Measurements from ENCODE around the gene NR2F6. TPM values are rescaled to one million over a fixed set of nuclear protein-coding genes. Genes with fewer than 3 reads are reported as not detected.

NR2F6 gene
- polyA plus RNA-seq, 1 donor, result 30.0 TPM

DNA sequence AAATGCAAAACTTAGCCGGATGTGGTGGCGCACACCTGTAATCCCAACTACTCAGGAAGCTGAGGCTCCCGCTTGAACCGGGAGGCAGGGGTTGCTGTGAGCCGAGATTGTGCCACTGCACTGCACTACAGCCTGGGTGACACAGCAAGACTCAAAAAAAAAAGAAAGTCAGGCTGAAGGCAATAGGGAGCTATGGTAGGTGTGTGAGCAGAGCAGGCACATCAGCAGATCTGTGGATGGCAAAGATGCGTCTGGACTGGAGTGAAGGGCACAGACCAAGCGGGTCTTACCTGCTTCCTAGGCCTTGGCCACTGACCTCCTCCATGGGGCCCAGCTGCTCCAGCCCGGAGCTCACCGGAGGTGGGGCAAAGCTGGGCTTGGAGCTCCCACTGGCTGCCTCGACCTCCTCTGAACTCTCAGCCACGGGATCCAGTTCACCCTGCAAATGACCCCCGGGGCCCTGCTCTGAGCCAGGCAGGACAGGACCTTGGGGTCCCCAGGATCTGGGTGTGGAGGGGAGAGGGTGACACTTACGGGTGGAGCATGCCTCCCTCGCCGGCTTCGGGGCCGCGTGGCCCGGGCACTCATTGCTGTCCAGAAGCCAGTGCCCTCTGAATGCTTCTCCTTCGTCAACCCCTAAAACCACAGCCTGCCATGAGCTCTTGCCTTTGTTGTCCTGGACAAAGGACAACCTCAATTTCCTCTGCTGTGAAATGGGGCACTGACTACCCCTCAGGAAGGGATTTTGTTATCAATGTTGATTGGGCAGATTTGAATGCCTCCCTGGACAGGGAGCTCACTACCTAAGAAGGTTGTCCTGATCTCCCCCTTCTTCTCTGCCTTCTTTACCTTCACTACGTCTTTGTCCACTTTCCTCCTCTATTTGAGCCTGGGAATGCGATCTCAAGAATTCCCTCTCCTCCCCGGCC lies 18.3 kb upstream of the NR2F6 start:
- no peak for DNase-seq (ENCODE audit: low read depth)

DNA sequence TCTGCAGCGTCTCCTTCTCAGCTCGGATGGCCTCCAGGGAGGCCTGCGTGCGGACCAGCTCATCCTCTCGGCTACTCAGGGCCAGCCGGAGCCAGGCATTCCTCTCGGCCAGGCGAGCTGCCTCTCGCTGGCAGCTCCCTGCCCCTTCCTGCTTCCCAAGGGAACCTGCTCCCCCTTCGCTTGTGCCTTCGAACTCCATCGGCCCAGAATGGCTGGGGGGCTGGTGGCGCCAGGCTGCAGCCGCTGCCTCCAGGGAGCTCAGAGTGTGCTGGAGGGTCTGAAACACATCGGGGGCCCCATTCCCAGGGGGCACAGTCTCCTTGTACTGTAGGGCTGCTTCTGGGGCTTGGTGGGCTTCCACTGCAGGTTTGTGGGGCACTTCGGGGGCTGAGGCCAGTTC lies 16.8 kb upstream of the NR2F6 start:
- no peak for DNase-seq (ENCODE audit: low read depth)

GRCh38 chr19:17260842-17261325 lies 15.2 kb upstream of the NR2F6 start:
- DNase-seq (ENCODE audit: low read depth), result no peak

DNA sequence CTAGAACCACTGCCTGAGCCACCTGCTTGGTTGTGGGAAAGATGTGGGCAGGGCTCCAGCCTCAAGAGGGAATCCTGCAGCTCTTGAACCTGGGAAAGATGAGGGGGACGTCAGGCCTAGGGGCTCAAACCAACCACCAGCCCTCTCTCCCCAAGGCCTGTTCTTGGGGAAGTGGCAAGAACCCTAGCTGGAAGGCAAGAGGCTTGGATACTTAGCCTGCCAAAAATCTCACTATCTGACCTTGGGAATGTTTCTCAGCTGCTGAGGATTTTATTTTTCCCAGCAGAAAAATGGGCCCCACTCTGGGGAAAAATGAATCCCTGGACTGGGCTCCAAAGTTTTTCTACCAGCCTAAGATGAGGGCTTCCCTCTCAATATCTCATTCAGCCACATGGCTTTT lies 14.2 kb upstream of the NR2F6 start:
- no peak for DNase-seq (ENCODE audit: low read depth)

GRCh38 chr19:17259118-17259780 lies 13.5 kb upstream of the NR2F6 start:
- DNase-seq (ENCODE audit: low read depth), result no peak

DNA sequence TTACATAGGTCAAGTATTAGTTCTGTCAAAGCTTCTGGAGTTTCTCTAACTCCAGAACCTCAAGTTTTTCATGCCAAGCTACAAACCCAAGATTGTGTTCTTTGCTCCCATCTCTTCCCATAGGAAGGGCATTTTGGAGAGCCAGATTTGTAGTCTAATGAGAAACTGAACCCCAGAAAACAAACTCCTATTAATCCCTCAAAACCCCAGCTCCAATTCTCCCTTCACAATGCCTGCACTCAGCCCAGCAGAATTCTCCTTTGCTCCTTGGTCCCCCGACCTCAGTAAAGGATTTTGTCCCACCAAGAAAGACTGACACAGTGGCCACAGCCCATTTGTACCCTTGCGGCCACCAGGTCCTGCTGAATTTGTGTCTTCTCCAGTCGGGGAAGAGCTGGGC lies 10.4 kb upstream of the NR2F6 start:
- DNase-seq (ENCODE audit: low read depth), result no peak

DNA sequence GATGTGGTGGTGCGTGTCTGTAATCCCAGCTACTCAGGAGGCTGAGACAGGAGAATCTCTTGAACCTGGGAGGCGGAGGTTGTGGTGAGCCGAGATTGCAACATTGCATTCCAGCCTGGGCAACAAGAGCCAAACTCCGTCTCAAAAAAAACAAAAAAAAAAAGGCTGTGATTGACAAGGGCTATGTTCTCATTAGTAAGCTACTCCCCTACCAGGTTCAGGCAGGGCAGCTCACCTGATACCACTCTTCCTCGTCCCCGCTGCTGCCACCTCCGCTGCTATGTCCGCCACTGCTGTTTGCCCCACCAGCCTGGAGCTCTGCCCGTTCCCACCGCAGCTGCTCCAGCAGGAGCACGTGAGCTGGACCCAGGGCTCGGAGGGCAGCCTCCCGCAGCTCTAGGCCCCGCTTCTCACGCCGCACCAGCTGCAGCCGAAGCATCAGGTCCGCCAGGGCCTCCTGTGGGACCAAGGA lies 9.5 kb upstream of the NR2F6 start:
- no peak for DNase-seq (ENCODE audit: low read depth)

DNA sequence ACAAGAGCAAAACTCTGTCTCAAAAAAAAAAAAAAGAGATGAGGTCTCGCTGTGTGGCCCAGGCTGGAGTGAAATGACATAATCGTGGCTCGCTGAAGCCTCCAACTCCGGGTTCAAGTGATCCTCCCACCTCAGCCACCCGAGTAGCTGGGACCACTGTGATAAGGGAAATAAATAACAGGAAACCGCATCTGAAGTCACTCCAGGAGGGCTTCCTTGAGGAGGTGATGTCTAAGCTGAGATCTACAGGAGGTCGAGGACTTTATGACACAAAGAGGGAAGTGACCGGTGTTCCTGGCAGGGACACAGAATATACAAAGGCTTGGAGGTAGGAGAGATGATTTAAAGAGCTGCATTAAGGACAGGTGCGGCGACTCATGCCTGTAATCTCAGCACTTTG lies 8.9 kb upstream of the NR2F6 start:
- DNase-seq (ENCODE audit: low read depth), result no peak

DNA sequence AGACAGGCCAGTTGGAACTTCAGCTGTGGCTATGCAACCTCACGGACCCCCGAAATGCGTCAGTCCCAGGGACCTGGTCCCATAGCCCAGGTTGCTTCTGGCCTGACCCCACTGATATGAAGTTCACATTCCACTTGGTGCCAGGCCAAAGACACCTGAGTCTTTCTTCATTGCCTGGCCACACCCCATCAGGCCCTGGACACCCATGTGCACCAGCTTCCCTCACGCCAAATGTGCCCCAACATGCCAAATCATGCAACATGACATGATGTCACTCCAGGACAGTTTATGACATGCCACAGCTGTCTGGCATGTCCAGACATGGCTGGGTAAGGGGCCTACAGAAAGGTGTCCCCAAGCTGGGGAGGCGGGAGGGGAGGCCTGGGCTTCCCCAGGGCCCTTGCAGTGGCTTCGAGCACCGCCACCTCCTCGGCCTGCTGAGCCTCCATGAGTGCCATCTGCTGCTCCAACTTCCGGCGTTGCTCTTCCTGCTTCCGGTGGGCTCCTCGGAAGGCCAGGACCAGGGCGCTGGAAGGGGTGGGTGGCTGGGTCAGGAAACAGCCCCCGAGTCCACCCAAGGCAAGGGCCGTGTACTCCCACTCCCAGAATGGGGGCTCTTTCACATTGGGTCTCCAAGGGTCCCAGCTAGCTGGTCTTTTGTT lies 4.3 kb upstream of the NR2F6 start:
- no peak for DNase-seq (ENCODE audit: low read depth)

DNA sequence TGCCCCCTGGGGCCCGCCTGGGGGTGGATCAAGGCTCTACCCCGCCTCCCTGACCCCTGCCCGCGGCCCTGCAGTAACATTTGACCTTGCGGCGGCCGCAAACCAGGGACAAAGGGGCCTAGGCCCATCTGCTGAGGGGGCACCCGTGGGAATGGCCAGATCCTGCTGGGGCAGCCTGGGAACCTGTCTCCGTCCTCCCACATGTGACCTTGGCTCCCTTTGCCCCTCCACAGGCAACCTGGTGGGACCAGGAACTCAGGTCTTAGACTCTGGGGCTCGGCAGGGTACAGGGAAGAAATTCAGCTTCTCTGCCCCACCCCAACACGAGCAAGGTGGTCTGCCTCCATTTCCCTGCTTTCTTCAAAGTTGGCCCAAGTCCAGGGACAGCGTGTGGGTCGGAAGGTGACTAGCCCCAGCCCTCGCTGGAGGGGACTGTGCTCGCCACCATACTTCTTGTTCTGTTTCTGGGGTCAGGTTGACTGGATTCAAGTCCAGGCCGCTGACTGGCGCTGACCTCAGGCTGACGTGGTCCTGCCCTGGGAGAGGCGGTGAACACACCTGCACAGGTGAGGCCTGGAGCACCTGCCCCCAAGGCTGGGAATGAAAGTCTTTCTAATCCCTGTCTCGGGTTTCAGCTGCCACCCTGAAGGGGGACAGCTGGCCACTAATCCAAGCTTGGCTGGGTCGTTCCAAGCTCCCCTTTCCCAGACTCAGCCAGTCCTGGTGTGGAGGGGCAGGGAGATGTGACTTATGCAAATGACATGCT lies 2.5 kb upstream of the NR2F6 start:
- DNase-seq (ENCODE audit: low read depth), result no peak

DNA sequence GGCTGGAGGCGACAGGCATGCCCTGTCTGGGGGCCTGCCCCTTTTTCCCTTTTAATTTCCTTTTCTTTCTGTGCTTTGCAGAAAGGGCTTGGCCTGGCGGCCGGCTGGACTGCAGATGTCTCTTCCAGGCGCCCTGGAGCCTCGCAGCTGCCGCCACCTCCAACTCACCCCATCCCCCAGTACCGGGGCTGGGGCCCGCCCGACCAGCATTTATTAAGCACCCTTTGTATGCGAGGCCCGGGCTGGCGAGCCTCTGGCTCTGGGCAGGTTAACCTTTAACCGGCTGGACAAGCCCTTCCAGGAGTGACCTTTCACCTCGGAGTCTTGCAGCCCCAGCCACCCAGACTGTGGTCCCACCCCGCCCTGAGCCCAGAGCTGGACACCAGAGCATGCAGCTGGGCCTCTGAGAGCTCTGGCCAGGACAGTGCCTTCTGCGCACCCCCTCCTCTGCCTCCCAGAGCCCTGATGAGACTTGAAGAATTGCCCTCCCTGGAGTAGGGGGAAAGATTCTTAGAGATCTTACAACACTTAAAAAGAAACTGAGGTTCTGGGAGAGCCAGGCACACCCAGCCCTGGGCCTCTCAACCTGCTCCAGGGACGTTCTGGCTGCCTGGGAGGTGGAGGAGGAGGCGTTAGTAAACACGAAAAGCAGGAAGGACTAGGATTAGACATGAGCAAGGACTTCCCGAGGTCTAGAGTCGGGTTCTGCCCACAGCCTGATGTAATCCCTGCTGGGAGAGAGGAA lies 1.1 kb upstream of the NR2F6 start:
- DNase-seq (ENCODE audit: low read depth), result peak; percentile 40

GRCh38 chr19:17244618-17245534 lies 843 bp downstream of the NR2F6 start:
- DNase-seq (ENCODE audit: low read depth), result no peak

GRCh38 chr19:17243830-17244617 lies 1.7 kb downstream of the NR2F6 start:
- no peak for DNase-seq (ENCODE audit: low read depth)

DNA sequence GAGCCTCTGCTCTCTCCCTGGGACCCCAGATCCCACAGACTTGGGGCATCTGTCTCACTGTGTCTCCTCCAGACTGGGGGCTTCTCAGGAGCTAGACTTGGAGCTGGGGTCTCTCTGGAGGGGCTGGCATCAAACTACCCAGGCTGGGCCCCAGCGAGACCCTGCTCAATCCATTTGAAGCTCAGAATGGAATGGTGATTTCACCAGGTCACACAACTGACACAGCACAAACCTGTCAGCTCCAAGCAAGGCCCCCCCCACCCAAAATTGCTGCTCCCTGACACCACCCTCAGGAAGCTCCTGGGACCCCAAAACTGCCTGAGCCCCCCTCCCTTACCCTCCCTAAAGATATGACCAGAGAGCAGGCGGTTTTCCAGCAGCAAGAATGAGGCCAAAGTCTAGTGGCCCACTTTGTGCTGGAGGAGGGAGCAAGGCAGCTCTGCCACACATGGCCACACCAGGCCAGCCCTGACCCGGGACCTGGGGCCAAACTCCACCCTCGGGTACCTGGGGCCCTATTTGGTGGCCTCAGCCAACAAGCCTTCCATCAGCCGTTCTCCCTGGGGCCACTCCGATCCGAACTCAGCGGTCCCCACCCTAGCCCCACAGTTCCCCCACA lies 2.4 kb downstream of the NR2F6 start:
- DNase-seq (ENCODE audit: low read depth), result no peak

- DNase-seq (ENCODE audit: low read depth), result no peak
These were observed 3.1 kb downstream of the NR2F6 start for GRCh38 chr19:17242431-17243208.

GRCh38 chr19:17240826-17241399 lies 4.8 kb downstream of the NR2F6 start:
- DNase-seq (ENCODE audit: low read depth), result no peak

DNA sequence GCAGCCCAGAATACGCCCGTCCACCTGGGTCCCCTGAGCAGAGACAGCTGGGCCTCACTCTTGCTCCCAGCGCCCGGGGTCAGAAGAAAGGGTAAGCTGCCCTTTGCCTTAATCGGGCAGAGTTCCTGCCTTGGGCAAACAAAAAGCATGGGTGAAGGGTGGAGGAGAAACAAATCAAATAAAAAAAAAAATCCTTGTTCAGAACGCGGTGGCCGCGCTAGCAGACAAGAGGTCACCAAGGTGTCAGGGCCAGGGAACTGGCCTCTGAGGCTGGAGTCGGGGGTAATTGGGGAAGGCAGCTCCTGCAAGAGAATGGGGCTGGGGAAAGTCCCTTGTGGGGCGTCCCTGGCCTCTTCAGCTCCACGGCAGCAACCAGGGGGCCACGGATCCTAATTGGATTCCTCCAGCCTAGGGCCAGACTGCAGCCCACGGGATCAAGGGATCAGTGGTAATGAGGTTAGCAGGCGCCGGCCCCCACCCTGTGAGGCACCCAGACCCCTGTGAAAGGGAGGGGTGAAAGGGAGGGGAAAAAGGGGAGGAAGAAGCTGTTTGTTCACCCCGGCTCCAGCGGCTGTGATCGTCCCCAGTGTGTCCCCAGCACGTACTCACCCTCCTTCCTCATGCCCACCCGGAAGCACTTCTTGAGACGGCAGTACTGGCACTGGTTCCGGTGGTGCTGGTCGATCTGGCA lies 5.5 kb downstream of the NR2F6 start:
- no peak for DNase-seq (ENCODE audit: low read depth)

All from forelimb muscle (tissue), 1 donor.